Measurements from ENCODE around the gene PAK6. TPM values are rescaled to one million over a fixed set of nuclear protein-coding genes. Genes with fewer than 3 reads are reported as not detected.

PAK6 gene
- total RNA-seq, 1 experiment from 2014 or later: 13.0 TPM

DNA sequence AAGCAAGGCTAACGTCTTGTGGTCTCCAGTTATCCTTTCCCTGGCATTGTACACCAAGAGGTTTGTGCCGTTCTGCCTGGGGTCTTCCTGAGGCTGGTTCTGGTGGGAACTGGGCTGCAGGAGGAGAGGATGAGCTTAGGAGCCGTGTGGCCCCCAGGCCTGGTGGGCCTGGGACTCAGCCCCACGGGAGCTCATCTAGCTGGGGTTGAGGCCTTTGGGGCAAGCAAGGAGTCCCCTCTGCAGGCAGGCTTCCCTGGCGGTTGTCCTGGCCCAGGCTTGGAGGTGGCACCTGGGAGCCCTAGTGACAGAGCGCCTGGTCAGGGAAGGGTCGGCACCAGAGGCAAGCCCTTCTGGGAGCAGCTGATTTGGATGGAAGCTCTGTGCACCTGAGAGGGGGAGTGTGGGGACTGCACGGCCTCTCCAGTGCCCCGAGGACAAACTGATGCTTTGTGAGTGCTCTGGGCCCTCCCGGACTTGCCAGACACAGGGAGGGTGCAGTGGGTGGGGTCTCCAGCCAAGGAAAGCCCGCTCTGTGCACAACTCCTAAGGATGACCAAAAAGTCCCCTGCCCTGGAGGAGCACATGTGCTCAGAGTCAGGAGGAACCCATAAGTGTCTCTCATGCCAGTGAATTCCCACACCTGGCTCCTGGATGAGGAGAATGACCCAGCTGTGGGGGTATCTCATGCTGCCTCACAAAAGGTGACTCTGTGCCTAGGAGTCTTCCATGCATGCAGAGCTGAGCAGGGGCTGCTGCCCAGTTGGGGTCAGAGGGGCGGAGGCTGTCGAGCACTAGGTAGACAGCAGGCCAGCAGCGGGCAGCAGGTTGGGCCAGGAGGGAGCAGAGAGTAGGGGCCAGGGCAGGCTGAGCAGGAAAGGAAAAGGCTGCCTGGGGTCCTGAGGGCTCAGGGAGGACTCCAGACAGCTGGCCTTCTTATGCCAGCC, 2.7 kb downstream of the PAK6 start:
- no peak for DNase-seq (ENCODE audit: low read depth)

DNA sequence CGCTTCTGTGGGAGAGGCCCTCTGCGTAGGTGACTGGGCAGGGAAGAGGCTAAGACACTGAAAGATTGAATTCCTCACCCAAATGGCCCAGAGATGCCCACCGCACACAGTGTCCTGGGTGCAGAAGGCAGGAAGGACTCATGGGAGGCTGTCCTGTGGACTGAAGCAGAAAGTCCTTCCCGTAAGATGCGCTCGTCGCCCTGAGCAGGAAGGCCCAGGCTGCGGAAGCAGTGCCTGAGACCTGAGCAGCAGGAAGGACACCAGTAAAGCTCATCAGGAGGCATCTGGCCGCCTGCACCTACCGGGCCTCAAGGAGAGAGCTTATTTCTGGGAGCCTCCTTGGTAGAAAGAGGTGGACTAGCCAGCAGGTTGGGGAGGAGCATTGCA, 3.3 kb downstream of the PAK6 start:
- DNase-seq (ENCODE audit: low read depth): no peak

DNA sequence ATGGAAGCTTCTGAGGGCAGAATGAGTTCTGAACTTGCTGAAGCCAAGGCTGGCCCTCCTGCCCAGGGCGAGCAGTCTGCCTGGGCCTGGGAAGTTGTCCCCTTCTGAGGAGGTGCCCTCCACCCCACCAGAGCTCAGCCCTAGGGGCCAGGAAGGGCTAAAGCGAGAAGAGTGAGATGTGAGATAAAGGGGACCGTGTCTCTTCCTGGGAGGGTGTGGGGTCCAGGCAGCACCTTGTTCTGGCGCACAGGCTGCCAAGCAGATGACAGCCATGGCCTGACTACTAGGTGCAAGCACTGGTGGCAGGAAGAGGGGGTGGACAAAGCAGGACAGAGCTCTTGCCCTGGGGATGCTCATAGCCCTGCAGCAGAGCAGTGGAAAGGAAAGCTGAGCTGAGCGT, 3.7 kb downstream of the PAK6 start:
- no peak for DNase-seq (ENCODE audit: low read depth)

DNA sequence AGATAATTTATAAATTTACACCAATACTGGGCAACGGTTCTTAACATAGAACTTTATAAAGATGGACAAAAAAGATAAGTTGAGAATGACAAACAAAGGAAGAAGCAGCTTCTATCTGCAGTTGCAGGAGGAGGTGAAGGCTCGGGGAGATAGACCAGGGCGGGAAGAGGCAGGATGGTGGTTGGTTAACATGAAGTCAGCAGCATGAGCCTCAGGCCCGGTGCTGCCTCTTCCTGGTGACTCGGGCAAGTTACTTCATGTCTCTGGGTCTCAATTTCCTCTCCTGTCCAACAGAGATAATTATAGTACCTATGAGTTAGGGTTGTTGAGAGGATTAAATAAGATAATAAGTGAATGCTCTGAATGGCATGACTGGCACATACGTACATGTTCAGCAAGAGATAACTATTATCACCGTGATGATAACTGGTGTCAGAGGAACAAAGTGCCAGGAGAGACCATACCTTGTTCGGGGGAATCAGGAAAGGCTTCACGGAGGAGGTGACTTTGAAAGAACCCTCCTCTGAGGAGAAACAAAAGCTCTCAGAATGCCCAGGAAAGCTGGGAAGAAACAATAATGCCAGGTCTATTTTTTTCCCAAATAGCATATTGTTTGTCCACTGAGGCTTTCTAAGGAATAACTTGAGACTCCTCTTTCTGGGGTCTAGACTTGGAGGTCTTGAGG, 4.4 kb downstream of the PAK6 start:
- DNase-seq (ENCODE audit: low read depth): no peak

DNA sequence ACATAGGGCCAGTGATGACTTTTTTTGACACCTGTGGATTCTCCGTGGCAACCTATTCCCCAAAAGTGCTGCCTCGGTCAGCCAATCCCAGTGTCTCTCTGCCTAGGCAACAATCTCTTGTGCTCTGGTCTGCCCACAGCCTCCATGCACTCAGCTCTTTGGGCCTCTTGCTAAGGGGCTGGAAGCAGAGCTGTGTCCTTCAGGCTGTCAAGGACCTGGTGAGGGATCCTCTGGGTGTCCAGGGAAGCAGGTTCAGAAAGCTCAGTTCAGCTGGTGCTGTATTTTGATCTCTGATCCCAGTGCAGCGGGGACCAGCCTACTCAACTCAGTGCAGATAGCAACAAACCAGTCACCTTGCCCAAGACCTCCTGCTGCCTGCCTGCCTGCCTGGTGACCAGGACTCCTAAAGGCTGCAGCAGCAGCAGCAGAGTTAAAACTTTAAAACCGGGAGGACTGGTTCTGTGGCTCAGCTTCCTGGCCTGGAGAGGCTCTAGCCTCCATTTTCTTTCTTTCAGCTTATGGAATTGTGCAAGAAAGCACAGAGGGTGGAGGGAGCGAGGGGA, 6.2 kb downstream of the PAK6 start:
- no peak for DNase-seq (ENCODE audit: low read depth)

DNA sequence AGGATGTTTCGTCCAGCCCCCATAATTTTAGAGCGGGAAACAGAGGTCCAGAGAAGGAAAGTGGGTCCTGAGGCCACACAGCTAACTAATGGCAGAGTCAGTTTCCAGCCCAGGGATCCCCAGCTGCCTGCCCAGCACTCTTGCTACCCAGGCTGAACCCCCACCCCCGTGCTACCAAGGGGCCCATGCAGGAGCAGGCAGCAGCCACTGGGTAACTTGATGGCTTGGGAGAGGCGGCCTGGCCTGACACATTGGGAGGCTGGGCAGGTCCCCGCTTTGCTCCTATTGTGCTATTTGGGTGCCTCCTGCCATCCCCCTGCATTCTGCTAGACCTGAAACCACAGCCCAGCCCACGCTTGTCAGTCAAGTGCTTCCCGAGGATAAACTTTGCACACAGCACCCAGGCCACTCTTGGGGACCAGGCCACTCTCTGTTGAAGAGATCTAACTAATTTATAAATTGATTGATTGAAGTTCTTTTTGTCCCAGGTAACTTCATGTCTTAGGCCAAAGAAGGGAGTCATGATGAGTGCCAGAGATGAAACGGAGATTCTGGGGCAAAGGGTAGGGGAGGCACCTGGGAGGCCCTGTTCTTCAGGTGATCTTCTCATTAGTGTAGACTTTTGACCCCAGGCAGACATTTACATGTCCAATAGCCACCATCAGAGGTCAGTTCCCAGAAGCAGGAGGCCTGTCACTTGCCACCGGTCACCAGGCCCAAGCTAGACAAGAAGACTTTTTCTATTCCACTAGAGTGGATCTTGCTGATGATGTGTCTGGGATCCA, 7.0 kb downstream of the PAK6 start:
- DNase-seq (ENCODE audit: low read depth): no peak

DNA sequence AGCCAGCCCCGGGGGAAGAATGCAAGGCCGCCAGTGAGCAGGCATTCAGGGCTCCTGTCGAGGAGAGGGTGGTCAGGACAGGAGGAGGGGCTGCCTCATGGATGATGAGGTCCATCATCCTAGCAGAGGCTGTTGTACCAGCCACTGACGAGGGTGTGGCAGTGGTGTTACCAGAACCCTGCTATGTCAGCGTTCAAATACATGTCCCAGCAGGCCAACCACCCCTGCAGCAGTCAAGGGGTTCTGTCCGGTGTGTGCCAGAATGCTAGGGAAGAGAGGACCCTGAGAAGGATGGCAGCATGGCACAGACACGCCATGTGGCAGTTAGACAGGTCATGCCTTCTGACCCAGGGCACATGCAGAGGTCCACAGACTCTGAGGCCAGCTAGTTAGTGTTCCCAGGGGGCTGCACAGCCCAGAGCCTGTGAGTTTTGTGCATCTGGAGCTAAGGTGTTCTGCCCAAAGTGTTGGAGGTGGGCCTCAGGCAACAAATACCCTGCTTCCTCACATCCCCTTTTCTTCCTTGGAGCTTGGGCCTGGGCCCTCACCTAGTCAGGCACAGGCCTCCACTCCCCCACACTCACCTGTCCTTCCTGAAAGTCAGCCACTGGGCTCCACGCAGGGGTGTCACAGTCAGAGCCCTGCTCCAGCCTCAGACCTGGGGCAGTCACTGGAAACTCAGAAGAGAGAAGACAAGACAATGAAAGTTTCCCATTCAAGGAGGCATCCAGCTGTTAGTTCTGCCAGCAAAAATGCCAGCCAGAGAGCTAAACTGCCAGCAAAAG, 7.8 kb downstream of the PAK6 start:
- no peak for DNase-seq (ENCODE audit: low read depth)

DNA sequence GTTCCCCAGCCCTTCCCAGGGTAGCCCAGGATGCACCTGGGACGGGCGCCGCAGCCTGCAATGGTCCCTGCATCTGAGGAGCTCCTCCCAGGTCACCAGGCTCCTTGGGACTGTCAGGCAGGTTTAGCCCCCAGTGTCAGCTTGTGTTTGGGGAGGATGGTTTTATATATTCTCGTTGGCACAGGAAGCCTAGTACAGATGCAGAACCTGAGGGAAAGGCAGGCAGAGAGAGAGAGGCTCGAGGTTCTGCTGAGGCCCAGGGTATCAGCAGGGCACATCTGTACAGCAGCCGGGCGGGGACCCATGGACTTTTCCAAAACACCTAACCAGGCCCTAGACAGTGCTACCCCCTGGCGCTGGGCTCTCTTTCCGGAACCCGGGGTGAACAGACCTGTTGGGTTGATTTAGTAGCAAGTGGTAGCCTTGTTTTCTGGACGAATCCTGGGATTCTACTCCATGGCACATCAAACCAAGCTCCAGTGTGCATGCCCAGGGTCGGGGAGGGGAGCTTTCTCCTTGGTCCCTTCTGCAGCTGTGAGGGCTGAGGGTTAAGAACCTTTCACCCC, 8.6 kb downstream of the PAK6 start:
- DNase-seq (ENCODE audit: low read depth): no peak

DNA sequence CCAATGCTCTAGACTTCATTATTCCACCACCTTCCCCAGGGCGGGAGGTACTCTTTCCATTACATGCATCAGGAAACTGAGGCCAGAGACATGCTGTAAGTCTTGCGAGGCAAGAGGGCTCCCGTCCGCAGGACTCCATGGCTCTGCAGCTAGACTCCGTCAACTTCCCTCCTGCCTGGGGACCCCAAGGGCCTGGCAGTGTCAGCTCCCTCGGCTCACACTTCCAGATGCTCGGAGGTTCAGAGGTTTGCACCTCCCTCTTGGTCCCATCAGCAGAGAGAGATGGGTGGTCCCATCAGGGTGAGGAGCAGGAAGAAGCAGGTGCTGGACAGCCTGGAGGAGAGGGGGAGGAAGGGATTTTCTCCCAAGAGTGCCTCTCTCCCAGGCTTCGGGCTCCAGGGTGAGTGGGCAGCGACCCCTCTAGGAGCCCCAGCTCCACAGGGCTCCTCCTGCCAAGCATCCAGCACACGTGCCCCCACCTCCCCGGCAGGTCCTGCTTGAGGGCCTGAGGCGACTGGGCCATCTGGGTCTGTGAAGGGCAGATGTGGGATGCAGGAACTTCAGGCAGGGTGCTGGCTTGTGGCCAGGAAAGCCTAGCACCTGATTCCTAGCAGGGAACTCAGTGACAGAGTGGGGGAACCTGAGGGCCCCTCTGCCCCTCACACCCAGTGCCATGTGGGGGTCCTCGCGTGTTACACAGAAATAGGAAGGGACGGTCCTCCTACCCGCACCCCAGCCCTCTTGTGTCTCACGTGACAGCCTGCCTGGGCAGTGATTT, 9.3 kb downstream of the PAK6 start:
- no peak for DNase-seq (ENCODE audit: low read depth)

DNA sequence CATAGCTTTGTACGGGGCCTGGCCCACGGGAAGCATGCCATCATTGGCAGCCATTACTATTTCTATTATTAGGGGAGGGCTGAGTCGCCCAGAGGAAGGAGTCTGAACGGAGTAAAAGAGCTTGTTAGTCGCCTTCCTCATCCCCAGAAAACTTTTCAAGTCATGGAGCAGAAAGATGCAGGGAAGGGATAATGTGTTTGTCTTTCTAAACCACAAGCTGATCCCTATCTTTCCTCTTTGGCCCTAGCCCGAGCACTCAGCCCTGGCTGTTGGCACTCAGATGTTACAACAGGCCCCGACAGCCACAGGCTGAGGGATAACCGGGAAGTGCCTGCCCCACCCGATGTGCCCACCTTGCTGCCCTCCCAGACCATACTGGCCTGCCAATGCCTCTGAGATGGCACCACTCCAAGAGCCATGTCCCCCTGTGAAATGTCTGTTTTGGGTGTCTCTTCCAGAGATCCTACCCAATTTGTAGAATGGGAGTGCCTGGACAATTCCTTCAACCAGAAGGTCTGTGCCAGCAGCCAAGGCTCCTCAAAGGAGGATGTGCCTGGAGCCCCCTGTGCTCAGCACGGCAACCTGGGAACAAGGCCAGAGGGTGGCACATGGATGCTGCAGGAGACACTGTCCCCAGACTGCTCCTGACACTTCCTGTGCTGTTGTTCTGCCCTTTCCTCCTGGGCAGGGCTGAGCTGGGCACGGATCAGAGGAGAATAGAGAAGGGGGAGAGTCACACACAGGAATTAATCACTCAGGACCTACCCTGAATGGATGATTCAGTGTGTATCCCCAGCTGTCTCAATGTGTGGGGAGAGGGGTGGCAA, 10.8 kb downstream of the PAK6 start:
- peak; percentile 90 for DNase-seq (ENCODE audit: low read depth)

DNA sequence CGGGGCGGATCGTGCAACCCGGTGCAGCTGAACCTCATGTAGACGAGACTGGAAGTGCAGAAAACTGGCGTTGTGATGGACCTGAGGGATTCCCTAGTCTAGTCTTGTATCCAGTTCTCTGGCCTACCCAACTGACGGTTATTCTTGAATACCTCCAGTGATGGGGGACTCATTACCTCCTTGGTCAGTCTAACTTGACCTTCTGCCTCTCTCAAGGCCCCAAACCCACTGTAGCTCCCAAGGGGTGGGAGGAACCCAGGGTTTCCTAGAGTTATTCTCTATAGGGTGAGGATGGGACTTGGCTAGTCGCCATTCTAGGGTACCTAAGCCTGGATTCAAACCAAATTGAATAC, 11.4 kb downstream of the PAK6 start:
- DNase-seq (ENCODE audit: low read depth): no peak

DNA sequence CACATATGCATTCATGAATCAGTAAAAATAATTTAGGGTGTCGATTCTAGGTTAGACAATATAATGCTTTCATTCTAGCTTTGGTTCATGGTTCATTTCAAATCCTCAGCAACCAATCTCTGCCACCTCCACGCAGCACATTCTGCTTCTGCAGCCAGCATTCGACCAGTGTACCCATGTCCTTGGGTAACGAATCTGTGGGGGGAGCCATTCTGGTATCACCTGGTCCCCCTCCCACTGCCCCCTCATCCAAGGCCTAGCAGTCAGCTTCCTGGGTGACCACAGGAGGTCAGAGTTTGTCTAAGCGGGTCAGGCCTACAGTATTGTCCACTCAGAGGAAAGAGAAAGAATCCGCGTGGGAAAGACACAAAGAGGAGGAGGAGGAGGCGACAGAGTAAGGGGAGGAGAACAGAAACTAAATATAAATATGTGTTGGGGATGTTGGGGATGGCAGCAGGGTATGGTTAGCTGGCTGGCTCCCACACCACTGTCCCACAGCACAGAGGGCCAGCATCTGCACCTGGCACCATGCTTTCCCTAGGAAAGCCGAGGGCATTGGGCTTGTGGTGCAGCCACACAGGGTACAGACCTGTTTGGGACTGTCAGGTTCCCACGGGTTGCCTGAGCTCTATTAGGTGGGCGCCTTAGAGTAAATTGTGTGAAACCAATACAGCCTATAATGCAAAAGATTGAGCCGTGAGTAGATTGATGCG, 12.1 kb downstream of the PAK6 start:
- DNase-seq (ENCODE audit: low read depth): no peak

DNA sequence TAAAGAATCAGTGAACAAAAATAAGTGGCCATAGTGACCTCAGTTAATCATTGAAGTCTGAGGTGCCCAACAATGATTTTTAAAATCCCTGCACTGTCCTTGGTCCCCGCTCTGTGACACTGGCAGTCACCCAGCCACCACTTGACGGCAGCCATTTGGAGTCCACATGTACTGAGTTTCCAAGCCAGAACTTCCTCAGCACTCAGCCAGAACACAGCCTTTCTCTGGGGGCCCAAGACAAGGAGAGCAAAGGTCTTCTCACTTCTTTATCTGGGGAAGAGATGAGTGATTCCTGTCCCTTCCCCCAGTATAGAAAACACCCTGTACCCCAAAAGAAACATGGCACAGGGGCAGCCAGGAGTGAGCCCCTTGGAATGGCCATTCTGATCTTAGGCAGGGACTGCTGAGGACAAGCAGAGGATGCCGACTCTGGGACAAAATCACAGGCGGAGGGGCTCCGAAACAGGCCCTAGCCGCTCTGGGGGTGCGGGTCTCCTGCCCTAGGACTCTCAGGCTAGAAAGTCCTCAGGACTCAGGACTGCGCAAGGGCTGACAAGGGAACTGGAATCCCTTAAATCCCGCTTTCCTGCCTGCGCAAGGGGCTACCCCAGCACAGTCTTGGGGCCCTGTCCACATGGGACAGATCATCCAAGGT, 12.8 kb downstream of the PAK6 start:
- DNase-seq (ENCODE audit: low read depth): no peak

DNA sequence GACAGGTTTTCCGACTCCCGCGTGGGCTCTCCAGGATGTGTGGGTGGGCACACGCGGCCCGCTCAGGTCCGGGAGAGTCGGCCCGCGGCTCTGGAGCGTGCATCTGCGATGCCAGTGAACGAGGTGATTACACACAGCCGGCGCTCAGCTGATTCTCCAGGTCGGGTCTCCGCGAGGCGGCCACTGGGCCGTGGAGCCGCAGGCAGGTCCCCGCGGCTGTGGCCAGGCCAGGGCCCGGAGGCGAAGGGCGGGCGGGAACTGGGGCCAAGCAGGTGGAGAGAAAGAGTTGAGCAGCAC, 13.2 kb downstream of the PAK6 start:
- DNase-seq (ENCODE audit: low read depth): no peak

DNA sequence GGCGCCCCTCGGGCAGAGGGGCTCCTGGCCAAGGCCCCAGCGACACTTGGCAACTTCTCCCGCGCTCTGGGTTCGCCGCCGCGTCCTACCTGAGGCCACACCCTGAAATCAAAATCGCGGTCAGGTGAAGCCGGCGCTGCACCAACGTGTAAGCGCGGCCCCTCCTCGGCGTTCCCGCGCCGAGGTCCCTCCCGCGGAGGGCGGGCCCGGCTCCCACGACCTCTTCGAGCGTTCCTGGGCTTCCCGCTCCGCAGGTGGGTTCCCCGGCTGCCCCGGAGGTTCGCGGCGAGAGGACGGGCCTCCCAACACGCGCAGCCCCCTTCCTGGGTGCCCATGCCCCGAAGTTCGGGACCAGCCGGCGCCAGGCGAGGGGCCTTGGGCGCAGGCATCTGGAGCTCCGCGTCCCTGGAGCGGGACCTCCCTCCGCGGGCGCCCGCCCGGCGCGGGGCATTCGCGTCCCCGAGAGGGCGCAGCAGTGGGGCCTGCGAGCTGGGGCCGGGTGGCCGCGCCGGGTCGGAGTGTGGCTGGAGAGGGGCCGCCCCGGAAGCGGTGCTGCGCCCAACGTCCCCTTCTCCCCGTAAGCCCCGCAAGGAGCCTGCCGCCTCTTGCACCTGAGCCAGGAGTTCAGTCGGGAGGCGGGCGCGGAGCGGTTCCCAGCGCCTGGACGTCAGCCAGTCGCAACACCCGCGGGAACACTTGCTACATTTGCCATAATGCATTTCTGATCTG, 13.7 kb downstream of the PAK6 start:
- DNase-seq (ENCODE audit: low read depth): no peak

DNA sequence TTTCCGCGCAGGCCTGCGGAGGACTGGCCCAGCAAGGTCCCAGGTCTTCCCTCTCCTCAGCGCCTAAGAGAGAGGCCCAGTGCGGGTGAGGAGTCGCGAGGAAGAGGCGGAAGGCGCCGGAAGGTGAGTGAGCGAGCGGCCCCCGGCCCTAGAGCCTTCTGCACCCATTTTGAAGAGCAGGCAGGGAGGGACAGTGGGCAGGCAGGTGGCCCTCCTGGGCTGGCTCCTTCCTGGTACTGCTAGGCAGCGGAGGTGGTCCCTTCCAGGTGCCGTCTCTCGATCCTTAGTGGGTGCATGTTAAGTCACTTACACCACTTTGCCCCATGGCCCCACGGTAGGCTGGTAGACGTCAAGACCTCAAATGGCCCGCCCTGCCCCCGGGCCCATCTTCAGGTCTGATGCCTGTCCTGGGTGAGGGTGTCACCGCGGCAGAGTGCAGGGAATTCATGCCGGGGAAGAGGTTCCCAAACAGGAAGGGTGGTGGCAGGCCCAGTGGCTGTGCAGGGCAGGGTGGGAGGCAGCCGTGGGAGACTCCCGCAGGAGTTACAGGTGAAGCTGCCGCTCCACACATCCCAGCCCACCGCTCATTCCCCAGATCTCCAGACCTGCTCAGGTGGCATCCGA, 14.4 kb downstream of the PAK6 start:
- no peak for DNase-seq (ENCODE audit: low read depth)

DNA sequence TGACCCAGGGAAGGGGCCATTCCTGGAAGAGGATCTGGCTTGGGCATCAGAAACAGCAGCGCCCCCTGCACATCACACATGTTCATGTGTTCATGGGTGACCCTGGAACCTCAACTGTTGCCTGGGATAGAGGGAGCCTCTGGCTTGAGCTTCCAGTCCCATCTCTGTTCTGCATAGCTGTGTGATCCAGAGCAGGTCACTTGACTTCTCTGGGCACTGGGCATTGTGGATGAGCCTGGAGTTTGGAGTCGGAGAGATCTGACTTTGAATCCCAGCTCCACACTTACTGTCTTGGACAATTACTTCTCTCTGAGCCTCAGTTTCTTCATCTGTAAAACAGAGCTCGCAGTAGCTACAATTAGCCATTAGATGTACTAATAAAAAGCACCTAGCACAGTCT, 15.6 kb downstream of the PAK6 start:
- no peak for DNase-seq (ENCODE audit: low read depth)

Data from M059J (cell line).